SU-DHL-6 (cell line): Measurements from ENCODE around the gene NUP37.
"Not testable (repeated sequence)": the region's sequence is repeated elsewhere in the genome, so short reads cannot be mapped to it uniquely, and the experiment has no call there.

Experiments
- H2AFZ ChIP-seq: fragments of 200-600 bp; sonication (generic); 2 replicates; pipeline ENCODE4 v1.6.1; 2014; ENCODE audit warnings: low read depth, mild to moderate bottlenecking, moderate library complexity, mixed read lengths, antibody characterized with exemption, low read length; ENCODE audit not compliant: severe bottlenecking
- H3F3A ChIP-seq: fragments of 200-600 bp; shearing (Covaris generic); 2 replicates; pipeline ENCODE4 v1.6.0; 2016; ENCODE audit warnings: antibody characterized with exemption, mild to moderate bottlenecking; ENCODE audit not compliant: insufficient read depth
- H3K27ac ChIP-seq: fragments of 200-600 bp; sonication (generic); 2 replicates; pipeline ENCODE4 v1.5.1; 2016; ENCODE audit warnings: low read depth, mild to moderate bottlenecking, low read length, moderate library complexity, mixed read lengths
- H3K27me3 ChIP-seq: fragments of 200-600 bp; sonication (generic), shearing (Covaris generic); 2 replicates; pipeline ENCODE4 v1.6.0; 2014; ENCODE audit warnings: mild to moderate bottlenecking, low read length
- H3K36me3 ChIP-seq: fragments of 200-600 bp; sonication (generic); 2 replicates; pipeline ENCODE4 v1.6.1; 2014; ENCODE audit warnings: mild to moderate bottlenecking, low read length, mixed read lengths
- H3K4me2 ChIP-seq: fragments of 300-600, 200-600 bp; shearing (Covaris generic), sonication (generic); 2 replicates; pipeline ENCODE4 v1.6.0; 2014; ENCODE audit warnings: low read length, low read depth, mild to moderate bottlenecking; ENCODE audit not compliant: poor library complexity, severe bottlenecking
- H3K4me3 ChIP-seq: fragments of 200-600 bp; sonication (generic); 2 replicates; pipeline ENCODE4 v1.5.1; 2014; ENCODE audit warnings: antibody characterized with exemption, low read length, mild to moderate bottlenecking, mixed read lengths; ENCODE audit not compliant: insufficient read depth, poor library complexity, severe bottlenecking
- H3K79me2 ChIP-seq: fragments of 200-600 bp; sonication (generic); 2 replicates; pipeline ENCODE4 v1.6.1; 2014; ENCODE audit warnings: mild to moderate bottlenecking, low read length, moderate library complexity; ENCODE audit not compliant: insufficient read depth
- H3K9ac ChIP-seq: fragments of 200-600 bp; sonication (generic); 2 replicates; pipeline ENCODE4 v1.7.0; 2014; ENCODE audit warnings: mild to moderate bottlenecking, low read length
- H3K9me2 ChIP-seq: fragments of 200-600 bp; sonication (generic); replicated peaks from 2 replicates; pipeline ENCODE4 v1.6.1; 2014; ENCODE audit warnings: low read length; ENCODE audit not compliant: insufficient read depth
- H3K9me3 ChIP-seq: fragments of 200-600 bp; sonication (generic); 2 replicates; pipeline ENCODE4 v1.6.1; 2014; ENCODE audit warnings: low read length, mixed read lengths; ENCODE audit not compliant: insufficient read depth
- H4K20me1 ChIP-seq: fragments of 200-600 bp; sonication (generic); 2 replicates; pipeline ENCODE4 v1.6.1; 2014; ENCODE audit warnings: low read depth, mild to moderate bottlenecking, antibody characterized with exemption, low read length, moderate library complexity, mixed read lengths
- EZH2phosphoT487 ChIP-seq: fragments of 200-600 bp; sonication (generic), shearing (Covaris generic); conservative IDR thresholded peaks from 2 replicates; pipeline ENCODE4 v1.6.1; 2018; ENCODE audit warnings: mild to moderate bottlenecking, antibody characterized with exemption, low read length, moderate library complexity, mixed read lengths
- TF ChIP-seq, protein P1 (sequence below): fragments of 200-600 bp; sonication (generic); IDR thresholded peaks from one replicate; pipeline ENCODE4 v1.5.1; 2017; ENCODE audit warnings: antibody characterized with exemption, mild to moderate bottlenecking, low read length, moderate library complexity; ENCODE audit not compliant: insufficient read depth, poor library complexity, severe bottlenecking

Gene NUP37

DNA sequence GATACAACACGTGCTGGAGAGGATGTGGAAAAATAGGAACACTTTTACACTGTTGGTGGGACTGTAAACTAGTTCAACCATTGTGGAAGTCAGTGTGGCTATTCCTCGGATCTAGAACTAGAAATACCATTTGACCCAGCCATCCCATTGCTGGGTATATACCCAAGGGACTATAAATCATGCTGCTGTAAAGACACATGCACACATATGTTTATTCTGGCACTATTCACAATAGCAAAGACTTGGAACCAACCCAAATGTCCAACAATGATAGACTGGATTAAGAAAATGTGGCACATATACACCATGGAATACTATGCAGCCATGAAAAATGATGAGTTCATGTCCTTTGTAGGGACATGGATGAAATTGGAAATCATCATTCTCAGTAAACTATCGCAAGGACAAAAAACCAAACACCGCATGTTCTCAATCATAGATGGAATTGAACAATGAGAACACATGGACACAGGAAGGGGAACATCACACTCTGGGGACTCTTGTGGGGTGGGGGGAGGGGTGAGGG, 27.2 kb upstream of the NUP37 start:
- peaks cover 21% of the 10 kb centered on the region for H3K36me3 ChIP-seq

DNA sequence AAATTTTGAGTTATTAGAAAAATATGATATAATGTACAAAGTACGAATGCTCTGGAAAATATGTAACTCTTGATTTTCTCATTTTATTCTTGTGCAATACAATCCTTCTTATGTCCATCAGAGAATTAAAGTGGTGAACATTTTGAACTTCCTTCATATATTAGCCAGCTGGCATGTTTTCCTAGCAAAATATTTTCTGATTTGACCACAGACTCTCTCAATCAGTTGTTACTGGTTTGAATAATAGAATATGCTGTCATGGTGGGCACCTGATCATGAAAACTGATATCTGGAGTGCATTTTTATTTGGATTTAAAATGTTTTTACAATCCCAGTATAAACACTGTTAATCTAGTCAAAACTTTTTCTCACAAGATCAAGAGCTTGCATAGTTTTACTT, 24.3 kb upstream of the NUP37 start:
- Histone ChIP-seq H3K27ac (no peak overlapping the region), H3F3A (no peaks in the 10 kb centered on the region), H3K9ac (no peak overlapping the region), H3K36me3 (peaks cover 19% of the 10 kb centered on the region), H3K4me3 (no peak overlapping the region), H3K79me2 (peaks cover 20% of the 10 kb centered on the region), H2AFZ (no peak overlapping the region), H3K9me3 (no peaks in the 10 kb centered on the region), H4K20me1 (no peaks in the 10 kb centered on the region), H3K27me3 (no peaks in the 10 kb centered on the region), H3K4me2 (no peak overlapping the region), H3K9me2 (no peaks in the 10 kb centered on the region)
- TF ChIP-seq EZH2phosphoT487, result no peak
- TF ChIP-seq, protein P1, sequence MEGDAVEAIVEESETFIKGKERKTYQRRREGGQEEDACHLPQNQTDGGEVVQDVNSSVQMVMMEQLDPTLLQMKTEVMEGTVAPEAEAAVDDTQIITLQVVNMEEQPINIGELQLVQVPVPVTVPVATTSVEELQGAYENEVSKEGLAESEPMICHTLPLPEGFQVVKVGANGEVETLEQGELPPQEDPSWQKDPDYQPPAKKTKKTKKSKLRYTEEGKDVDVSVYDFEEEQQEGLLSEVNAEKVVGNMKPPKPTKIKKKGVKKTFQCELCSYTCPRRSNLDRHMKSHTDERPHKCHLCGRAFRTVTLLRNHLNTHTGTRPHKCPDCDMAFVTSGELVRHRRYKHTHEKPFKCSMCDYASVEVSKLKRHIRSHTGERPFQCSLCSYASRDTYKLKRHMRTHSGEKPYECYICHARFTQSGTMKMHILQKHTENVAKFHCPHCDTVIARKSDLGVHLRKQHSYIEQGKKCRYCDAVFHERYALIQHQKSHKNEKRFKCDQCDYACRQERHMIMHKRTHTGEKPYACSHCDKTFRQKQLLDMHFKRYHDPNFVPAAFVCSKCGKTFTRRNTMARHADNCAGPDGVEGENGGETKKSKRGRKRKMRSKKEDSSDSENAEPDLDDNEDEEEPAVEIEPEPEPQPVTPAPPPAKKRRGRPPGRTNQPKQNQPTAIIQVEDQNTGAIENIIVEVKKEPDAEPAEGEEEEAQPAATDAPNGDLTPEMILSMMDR, result no peak

More for the DNA sequence above, 27.2 kb upstream of the NUP37 start:
- H4K20me1 ChIP-seq, H3K9me3 ChIP-seq, H3K9ac ChIP-seq, H3K27ac ChIP-seq, H2AFZ ChIP-seq, H3K4me2 ChIP-seq, H3F3A ChIP-seq, H3K4me3 ChIP-seq, H3K9me2 ChIP-seq, H3K27me3 ChIP-seq: not testable (repeated sequence)
- peaks cover 19% of the 10 kb centered on the region for H3K79me2 ChIP-seq

DNA sequence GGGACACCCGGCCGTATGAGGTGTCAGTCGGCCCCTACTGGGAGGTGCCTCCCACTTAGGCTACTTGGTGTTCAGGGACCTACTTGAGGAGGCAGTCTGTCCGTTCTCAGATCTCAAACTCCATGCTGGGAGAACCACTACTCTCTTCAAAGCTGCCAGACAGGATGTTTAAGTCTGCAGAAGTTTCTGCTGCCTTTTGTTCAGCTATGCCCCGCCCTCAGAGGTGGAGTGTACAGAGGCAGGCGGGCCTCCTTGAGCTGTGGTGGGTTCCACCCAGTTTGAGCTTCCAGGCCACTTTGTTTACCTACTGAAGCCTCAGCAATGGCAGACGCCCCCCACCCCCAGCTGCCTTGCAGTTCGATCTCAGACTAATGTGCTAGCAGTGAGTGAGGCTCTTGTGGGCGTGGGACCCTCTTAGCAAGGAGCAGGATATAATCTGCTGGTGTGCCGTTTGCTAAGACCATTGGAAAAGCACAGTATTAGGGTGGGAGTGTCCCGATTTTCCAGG, 23.0 kb upstream of the NUP37 start:
- not testable (repeated sequence) for H3K9me3 ChIP-seq, H3F3A ChIP-seq, H3K4me3 ChIP-seq, H4K20me1 ChIP-seq, H3K9ac ChIP-seq, H3K27ac ChIP-seq, H3K4me2 ChIP-seq, H3K27me3 ChIP-seq, H3K9me2 ChIP-seq, H2AFZ ChIP-seq
- Histone ChIP-seq H3K36me3 (peaks cover 17% of the 10 kb centered on the region), H3K79me2 (peaks cover 20% of the 10 kb centered on the region)

DNA sequence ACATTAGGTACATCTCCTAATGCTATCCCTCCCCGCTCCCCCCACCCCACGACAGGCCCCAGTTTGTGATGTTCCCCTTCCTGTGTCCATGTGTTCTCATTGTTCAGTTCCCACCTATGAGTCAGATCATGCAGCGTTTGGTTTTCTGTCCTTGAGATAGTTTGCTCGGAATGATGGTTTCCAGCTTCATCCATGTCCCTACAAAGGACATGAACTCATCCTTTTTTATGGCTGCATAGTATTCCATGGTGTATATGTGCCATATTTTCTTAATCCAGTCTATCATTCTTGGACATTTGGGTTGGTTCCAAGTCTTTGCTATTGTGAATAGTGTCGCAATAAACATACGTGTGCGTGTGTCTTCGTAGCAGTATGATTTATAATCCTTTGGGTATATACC, 17.7 kb upstream of the NUP37 start:
- not testable (repeated sequence) for H3K4me2 ChIP-seq, H4K20me1 ChIP-seq, H3K27me3 ChIP-seq, H3K9ac ChIP-seq, H3F3A ChIP-seq, H3K27ac ChIP-seq, H3K9me3 ChIP-seq, H3K9me2 ChIP-seq, H3K4me3 ChIP-seq, H2AFZ ChIP-seq
- Histone ChIP-seq H3K79me2 (peaks cover 24% of the 10 kb centered on the region), H3K36me3 (peaks cover 13% of the 10 kb centered on the region; the same call in 1 of the 2 replicates)

DNA sequence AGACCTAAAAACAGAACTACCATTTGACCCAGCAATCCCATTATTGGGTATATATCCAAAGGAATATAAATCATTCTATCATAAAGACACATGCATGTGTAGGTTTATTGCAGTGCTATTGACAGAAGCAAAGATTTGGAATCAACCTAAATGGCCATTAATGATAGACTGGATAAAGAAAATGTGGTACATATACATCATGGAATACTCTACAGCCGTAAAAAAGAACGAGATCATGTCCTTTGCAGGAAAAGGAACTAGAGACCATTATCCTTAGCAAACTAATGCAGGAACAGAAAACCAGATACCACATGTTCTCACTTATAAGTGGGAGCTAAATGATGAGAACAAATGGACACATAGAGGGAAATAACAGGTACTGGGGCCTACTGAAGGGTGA, 11.5 kb upstream of the NUP37 start:
- H2AFZ ChIP-seq, H4K20me1 ChIP-seq, H3F3A ChIP-seq, H3K4me2 ChIP-seq, H3K9me3 ChIP-seq, H3K9me2 ChIP-seq, H3K9ac ChIP-seq, H3K27me3 ChIP-seq, H3K4me3 ChIP-seq, H3K27ac ChIP-seq: not testable (repeated sequence)
- Histone ChIP-seq H3K79me2 (peaks cover 36% of the 10 kb centered on the region), H3K36me3 (peaks cover 42% of the 10 kb centered on the region)

DNA sequence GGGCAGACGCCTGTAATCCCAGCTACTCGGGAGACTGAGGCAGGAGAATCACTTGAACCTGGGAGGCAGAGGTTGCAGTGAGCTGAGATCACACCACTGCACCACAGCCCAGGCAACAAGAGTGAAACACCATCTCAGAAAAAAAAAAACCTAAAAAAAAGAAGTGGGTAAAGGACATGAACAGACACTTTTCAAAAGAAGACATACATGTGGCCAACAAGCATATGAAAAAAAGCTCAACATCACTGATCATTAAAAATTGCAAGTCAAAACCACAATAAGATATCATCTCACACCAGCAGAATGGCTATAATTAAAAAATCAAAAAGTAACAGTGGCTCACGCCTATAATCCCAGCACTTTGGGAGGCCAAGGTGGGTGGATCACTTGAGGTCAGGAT, 10.8 kb upstream of the NUP37 start:
- Histone ChIP-seq H3K36me3 (peaks cover 48% of the 10 kb centered on the region), H3K79me2 (peaks cover 32% of the 10 kb centered on the region)
- not testable (repeated sequence) for H4K20me1 ChIP-seq, H3K9me3 ChIP-seq, H3K27ac ChIP-seq, H3K9ac ChIP-seq, H2AFZ ChIP-seq, H3K4me3 ChIP-seq, H3K4me2 ChIP-seq, H3K27me3 ChIP-seq, H3F3A ChIP-seq, H3K9me2 ChIP-seq

DNA sequence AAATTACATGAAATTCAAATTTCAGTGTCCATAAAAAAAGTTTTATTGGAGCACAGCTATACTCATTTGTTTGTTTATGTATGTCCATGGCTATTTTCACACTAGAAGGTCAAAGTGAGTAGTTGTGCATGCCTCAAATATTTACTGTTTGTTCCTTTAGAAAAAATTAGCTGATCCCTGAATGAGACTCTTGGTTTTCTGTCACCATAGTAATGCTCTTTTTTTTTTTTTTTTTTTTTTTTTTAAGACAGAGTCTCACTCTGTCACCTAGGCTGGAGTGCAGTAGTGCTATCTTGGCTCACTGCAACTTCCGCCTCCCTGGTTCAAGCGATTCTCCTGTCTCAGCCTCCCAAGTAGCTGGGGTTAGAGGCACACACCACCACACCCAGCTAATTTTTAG, 1.4 kb upstream of the NUP37 start:
- Histone ChIP-seq H3K27ac (peak overlapping the region; percentile 79; the same call in 1 of the 2 replicates), H2AFZ (peak overlapping the region; percentile 52), H3K36me3 (peaks cover 37% of the 10 kb centered on the region), H3K4me3 (peak overlapping the region; percentile 80), H3K79me2 (peaks cover 66% of the 10 kb centered on the region), H3K4me2 (peak overlapping the region; percentile 85), H3K9ac (peak overlapping the region; percentile 96)
- not testable (repeated sequence) for H3F3A ChIP-seq, H3K9me2 ChIP-seq, H3K9me3 ChIP-seq, H4K20me1 ChIP-seq, H3K27me3 ChIP-seq
